Loucy (cell line): ENCODE measurements around the gene KIF1B.

ENCODE experiments used
- H2AFZ ChIP-seq: fragments of 200-600 bp; sonication (generic); 2 replicates; pipeline ENCODE4 v1.6.0; 2016; ENCODE audit warnings: antibody characterized with exemption, mild to moderate bottlenecking, low read length, moderate library complexity
- H3F3A ChIP-seq: fragments of 200-600 bp; 2 replicates; pipeline ENCODE4 v1.6.0; 2016; ENCODE audit warnings: antibody characterized with exemption, low read depth, mild to moderate bottlenecking
- H3K27me3 ChIP-seq: fragments of 200-600 bp; sonication (generic); 2 replicates; pipeline ENCODE4 v1.6.1; 2014; ENCODE audit warnings: low read length, mild to moderate bottlenecking; ENCODE audit not compliant: insufficient read depth, poor library complexity, severe bottlenecking
- H3K36me3 ChIP-seq: fragments of 200-600 bp; sonication (generic); 2 replicates; pipeline ENCODE4 v1.6.1; 2016; ENCODE audit warnings: low read length; ENCODE audit not compliant: insufficient read depth
- H3K4me1 ChIP-seq: fragments of 200-600 bp; sonication (generic); 2 replicates; pipeline ENCODE4 v1.5.1; 2014; ENCODE audit warnings: low read length, mild to moderate bottlenecking; ENCODE audit not compliant: insufficient read depth, poor library complexity, severe bottlenecking
- H3K4me2 ChIP-seq: fragments of 200-600 bp; sonication (generic); 2 replicates; pipeline ENCODE4 v1.6.0; 2014; ENCODE audit warnings: antibody characterized with exemption, low read length, low read depth, mild to moderate bottlenecking; ENCODE audit not compliant: poor library complexity, severe bottlenecking
- H3K4me3 ChIP-seq: fragments of 200-600 bp; sonication (generic); 2 replicates; pipeline ENCODE4 v1.5.1; 2014; ENCODE audit warnings: low read length, mild to moderate bottlenecking, mixed read lengths; ENCODE audit not compliant: poor library complexity, severe bottlenecking
- H3K79me2 ChIP-seq: fragments of 200-600 bp; sonication (generic); 2 replicates; pipeline ENCODE4 v1.6.1; 2014; ENCODE audit warnings: low read length; ENCODE audit not compliant: insufficient read depth
- H3K9ac ChIP-seq: fragments of 200-600 bp; sonication (generic); 2 replicates; pipeline ENCODE4 v1.6.0; 2014; ENCODE audit warnings: mild to moderate bottlenecking, low read depth, low read length, moderate library complexity; ENCODE audit not compliant: poor library complexity, severe bottlenecking
- H3K9me2 ChIP-seq: fragments of 200-600 bp; sonication (generic); replicated peaks from 2 replicates; pipeline ENCODE4 v1.6.1; 2016; ENCODE audit warnings: low read depth, low read length, mixed read lengths
- H3K9me3 ChIP-seq: fragments of 200-600 bp; sonication (generic); 2 replicates; pipeline ENCODE4 v1.6.1; 2014; ENCODE audit warnings: mild to moderate bottlenecking, antibody characterized with exemption, low read length, low read depth; ENCODE audit not compliant: insufficient read depth
- H4K20me1 ChIP-seq: fragments of 200-600 bp; sonication (generic); 2 replicates; pipeline ENCODE4 v1.6.0; 2014; ENCODE audit warnings: antibody characterized with exemption, low read length, mild to moderate bottlenecking; ENCODE audit not compliant: insufficient read depth, poor library complexity, severe bottlenecking
- CTCF ChIP-seq: fragments of 200-600 bp; sonication (generic); conservative IDR thresholded peaks from 2 replicates; pipeline ENCODE4 v1.5.1; 2014; ENCODE audit warnings: mild to moderate bottlenecking, antibody characterized with exemption, low read length
- EZH2phosphoT487 ChIP-seq: fragments of 200-600 bp; IDR thresholded peaks from 2 replicates; pipeline ENCODE4 v1.6.1; 2018; ENCODE audit warnings: antibody characterized with exemption, mild to moderate bottlenecking, moderate library complexity, borderline replicate concordance

KIF1B gene

GRCh38 chr1:10353282-10353681 is 142.9 kb downstream of the KIF1B start:
- H3K27me3 ChIP-seq = no peaks in the 10 kb centered on the region
- TF ChIP-seq CTCF = no peak
- TF ChIP-seq EZH2phosphoT487 = no peak
- no peaks in the 10 kb centered on the region for H3K4me1 ChIP-seq
- peaks cover 19% of the 10 kb centered on the region; the same call in 1 of the 2 replicates for H3K36me3 ChIP-seq
- H3K9me3 ChIP-seq = no peaks in the 10 kb centered on the region
- H3K4me3 ChIP-seq = no peak overlapping the region
- no peaks in the 10 kb centered on the region for H3F3A ChIP-seq
- H3K9me2 ChIP-seq = no peaks in the 10 kb centered on the region
- H2AFZ ChIP-seq = no peak overlapping the region
- H3K4me2 ChIP-seq = no peak overlapping the region
- no peaks in the 10 kb centered on the region for H4K20me1 ChIP-seq
- H3K9ac ChIP-seq = no peak overlapping the region
- no peaks in the 10 kb centered on the region for H3K79me2 ChIP-seq

GRCh38 chr1:10353693-10354092 is 143.3 kb downstream of the KIF1B start:
- peaks cover 16% of the 10 kb centered on the region; the same call in 1 of the 2 replicates for H3K36me3 ChIP-seq
- H3K4me2 ChIP-seq = no peak overlapping the region
- H3K27me3 ChIP-seq = no peaks in the 10 kb centered on the region
- H2AFZ ChIP-seq = no peak overlapping the region
- H3K9ac ChIP-seq = no peak overlapping the region
- H4K20me1 ChIP-seq = no peaks in the 10 kb centered on the region
- H3K4me3 ChIP-seq = no peak overlapping the region
- H3K9me2 ChIP-seq = no peaks in the 10 kb centered on the region
- no peaks in the 10 kb centered on the region for H3K9me3 ChIP-seq
- TF ChIP-seq EZH2phosphoT487 = no peak
- no peak for TF ChIP-seq CTCF
- H3K79me2 ChIP-seq = no peaks in the 10 kb centered on the region
- H3F3A ChIP-seq = no peaks in the 10 kb centered on the region
- H3K4me1 ChIP-seq = no peaks in the 10 kb centered on the region

- no peaks in the 10 kb centered on the region for H3K9me3 ChIP-seq
- no peak overlapping the region for H3K9ac ChIP-seq
- no peaks in the 10 kb centered on the region for H3K9me2 ChIP-seq
- no peak overlapping the region for H3K4me2 ChIP-seq
- no peaks in the 10 kb centered on the region for H3K4me1 ChIP-seq
- no peak overlapping the region for H3K4me3 ChIP-seq
- H2AFZ ChIP-seq = no peak overlapping the region
- peaks cover 17% of the 10 kb centered on the region; the same call in 1 of the 2 replicates for H3K36me3 ChIP-seq
- H3K27me3 ChIP-seq = no peaks in the 10 kb centered on the region
- H4K20me1 ChIP-seq = no peaks in the 10 kb centered on the region
- no peaks in the 10 kb centered on the region for H3F3A ChIP-seq
- no peaks in the 10 kb centered on the region for H3K79me2 ChIP-seq
- TF ChIP-seq CTCF (no peak), EZH2phosphoT487 (no peak)
Measured at GRCh38 chr1:10360045-10360444, 149.7 kb downstream of the KIF1B start.
